ENCODE results near the gene KRT34.
"Not testable (repeated sequence)": the region's sequence is repeated elsewhere in the genome, so short reads cannot be mapped to it uniquely, and the experiment has no call there.

The KRT34 gene

GRCh38 chr17:41381943-41382342, at the start of gene KRT34:
Gene KRT34 (minus strand): TSS chr17:41382306. CDS start chr17:41382246, 60 bp downstream.
- TF ChIP-seq GATA2, GATA3 (IDR thresholded peaks at IDR 0.05; ENCODE audit: low read depth, low read length): not testable (repeated sequence)

GRCh38 chr17:41429667-41430066, 47.6 kb upstream of the KRT34 start:
- TF ChIP-seq GATA3 (IDR thresholded peaks at IDR 0.05; ENCODE audit: low read depth, low read length) (no peak), GATA2 (IDR thresholded peaks at IDR 0.05; ENCODE audit: low read depth, low read length) (no peak)

GRCh38 chr17:41428591-41429291, 46.6 kb upstream of the KRT34 start:
- TF ChIP-seq GATA2 (IDR thresholded peaks at IDR 0.05; ENCODE audit: low read depth, low read length), result no peak
- TF ChIP-seq GATA3 (IDR thresholded peaks at IDR 0.05; ENCODE audit: low read depth, low read length), result no peak

DNA sequence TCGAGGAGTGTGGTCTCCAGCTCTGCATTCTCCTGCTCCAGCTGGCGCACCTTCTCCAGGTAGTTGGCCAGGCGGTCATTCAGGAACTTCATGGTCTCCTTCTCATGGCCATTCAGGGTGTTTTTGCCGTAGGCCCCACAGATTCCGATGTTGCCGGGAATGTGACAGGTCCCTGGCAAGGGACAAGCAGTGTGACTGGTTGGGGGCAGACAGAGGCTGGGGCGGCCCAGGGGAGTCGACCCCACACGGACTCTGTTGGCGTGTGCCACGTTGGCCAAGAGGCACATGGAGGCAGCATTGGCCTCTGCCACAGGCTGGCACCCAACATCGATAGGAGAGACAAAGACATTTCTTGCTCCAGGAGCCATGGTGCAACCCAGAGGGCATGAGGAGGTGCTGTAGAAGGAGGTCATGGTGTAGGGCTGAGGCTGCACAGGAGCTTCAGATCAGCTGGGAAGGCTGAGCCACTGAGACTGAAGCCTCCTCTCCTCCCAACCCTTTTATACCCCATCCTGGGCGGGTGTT, 42.1 kb upstream of the KRT34 start, which contains the start of gene KRT37:
TSS of gene KRT37 (minus strand) at position 475 of the 525 bp plus-strand sequence. CDS start at position 413, 62 bp downstream.
- no peak for TF ChIP-seq GATA3 (IDR thresholded peaks at IDR 0.05; ENCODE audit: low read depth, low read length)
- TF ChIP-seq GATA2 (IDR thresholded peaks at IDR 0.05; ENCODE audit: low read depth, low read length), result no peak

- no peak for TF ChIP-seq GATA3 (IDR thresholded peaks at IDR 0.05; ENCODE audit: low read depth, low read length)
- no peak for TF ChIP-seq GATA2 (IDR thresholded peaks at IDR 0.05; ENCODE audit: low read depth, low read length)
Observed at GRCh38 chr17:41421617-41422016, 39.5 kb upstream of the KRT34 start.

- TF ChIP-seq GATA3 (IDR thresholded peaks at IDR 0.05; ENCODE audit: low read depth, low read length), result no peak
- TF ChIP-seq GATA2 (IDR thresholded peaks at IDR 0.05; ENCODE audit: low read depth, low read length), result no peak
Observed at GRCh38 chr17:41421116-41421515, 39.0 kb upstream of the KRT34 start.

- TF ChIP-seq GATA2 (IDR thresholded peaks at IDR 0.05; ENCODE audit: low read depth, low read length) (no peak), GATA3 (IDR thresholded peaks at IDR 0.05; ENCODE audit: low read depth, low read length) (no peak)
Observed at GRCh38 chr17:41420134-41420533, 38.0 kb upstream of the KRT34 start.

DNA sequence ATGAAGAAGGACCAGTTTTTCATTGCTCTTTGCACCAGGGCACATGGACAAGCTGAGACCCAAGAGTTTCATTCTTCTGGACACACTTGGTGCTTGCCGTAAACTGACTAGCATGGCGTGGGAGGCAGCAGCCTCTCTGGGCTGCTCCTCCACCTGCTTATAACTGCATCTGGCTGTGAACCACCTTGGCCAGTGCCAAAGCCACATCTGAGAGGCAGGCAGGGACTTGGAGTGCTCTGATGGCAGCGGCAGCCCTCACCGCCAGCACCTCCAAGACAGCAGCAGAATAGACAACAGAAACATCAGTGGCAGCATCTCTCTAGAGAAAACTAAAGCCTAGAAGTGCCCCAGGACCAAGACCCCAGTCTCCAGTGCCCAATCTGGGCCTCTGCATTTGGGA, 37.6 kb upstream of the KRT34 start:
- no peak for TF ChIP-seq GATA3 (IDR thresholded peaks at IDR 0.05; ENCODE audit: low read depth, low read length)
- no peak for TF ChIP-seq GATA2 (IDR thresholded peaks at IDR 0.05; ENCODE audit: low read depth, low read length)

DNA sequence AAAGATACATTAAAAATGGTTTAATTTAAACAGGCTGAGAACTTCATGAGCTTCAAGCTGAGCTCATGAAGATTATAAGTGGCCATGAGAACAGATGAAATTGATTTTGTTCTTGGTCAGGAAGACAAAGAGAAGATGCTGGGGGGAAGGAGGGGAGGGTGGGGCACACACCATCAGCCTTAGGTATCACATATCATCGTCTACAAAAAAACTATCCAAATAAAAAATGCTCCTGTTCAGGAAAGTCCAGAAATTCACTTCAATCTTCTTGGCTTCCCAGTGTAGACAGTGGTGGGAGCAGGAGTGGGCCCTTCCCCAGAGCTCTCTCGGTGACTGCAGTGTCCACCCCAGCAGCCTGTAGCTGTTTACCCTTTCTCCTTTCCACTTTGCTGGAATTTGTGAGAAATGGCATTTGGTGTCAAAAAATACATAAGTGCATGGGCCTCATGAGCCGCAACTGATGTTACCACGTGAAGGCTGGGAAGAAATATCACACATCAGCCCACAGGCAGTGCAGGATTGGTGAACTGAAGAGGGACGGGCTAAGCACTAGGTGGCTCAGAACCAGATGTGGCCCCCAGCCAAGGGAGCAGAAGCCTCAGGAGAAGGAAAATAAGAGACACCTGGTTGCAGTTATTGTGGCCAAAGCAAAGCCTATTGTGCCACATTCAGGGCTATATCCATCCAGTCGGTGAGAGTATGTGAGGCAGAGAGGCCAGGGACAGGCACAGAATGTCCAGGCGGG, 36.2 kb upstream of the KRT34 start:
- TF ChIP-seq GATA3 (IDR thresholded peaks at IDR 0.05; ENCODE audit: low read depth, low read length) (no peak), GATA2 (IDR thresholded peaks at IDR 0.05; ENCODE audit: low read depth, low read length) (no peak)

- TF ChIP-seq GATA3 (IDR thresholded peaks at IDR 0.05; ENCODE audit: low read depth, low read length) (no peak), GATA2 (IDR thresholded peaks at IDR 0.05; ENCODE audit: low read depth, low read length) (no peak)
Observed at GRCh38 chr17:41417576-41418015, 35.5 kb upstream of the KRT34 start.

GRCh38 chr17:41417127-41417526, 35.0 kb upstream of the KRT34 start:
- TF ChIP-seq GATA3 (IDR thresholded peaks at IDR 0.05; ENCODE audit: low read depth, low read length), result no peak
- TF ChIP-seq GATA2 (IDR thresholded peaks at IDR 0.05; ENCODE audit: low read depth, low read length), result no peak

DNA sequence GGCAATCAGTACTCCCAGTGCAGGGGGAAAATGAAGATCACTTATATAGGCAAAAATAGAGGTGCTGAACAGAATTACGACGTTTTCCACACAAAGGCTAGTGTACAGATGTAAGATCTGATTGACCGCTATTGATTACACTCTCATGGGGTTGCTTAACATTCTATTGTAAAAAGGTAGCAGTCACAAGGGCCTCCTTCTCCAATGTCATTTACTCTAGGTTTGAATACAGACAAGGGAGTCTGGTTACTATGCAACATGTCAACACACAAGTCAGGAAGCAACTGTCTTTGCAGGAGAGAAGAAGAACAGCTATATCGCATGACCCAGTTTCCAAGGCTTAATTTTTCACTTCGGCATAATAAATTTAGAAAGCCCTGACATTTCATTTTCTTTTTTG, 34.4 kb upstream of the KRT34 start:
- TF ChIP-seq GATA2 (IDR thresholded peaks at IDR 0.05; ENCODE audit: low read depth, low read length), result no peak
- TF ChIP-seq GATA3 (IDR thresholded peaks at IDR 0.05; ENCODE audit: low read depth, low read length), result no peak

DNA sequence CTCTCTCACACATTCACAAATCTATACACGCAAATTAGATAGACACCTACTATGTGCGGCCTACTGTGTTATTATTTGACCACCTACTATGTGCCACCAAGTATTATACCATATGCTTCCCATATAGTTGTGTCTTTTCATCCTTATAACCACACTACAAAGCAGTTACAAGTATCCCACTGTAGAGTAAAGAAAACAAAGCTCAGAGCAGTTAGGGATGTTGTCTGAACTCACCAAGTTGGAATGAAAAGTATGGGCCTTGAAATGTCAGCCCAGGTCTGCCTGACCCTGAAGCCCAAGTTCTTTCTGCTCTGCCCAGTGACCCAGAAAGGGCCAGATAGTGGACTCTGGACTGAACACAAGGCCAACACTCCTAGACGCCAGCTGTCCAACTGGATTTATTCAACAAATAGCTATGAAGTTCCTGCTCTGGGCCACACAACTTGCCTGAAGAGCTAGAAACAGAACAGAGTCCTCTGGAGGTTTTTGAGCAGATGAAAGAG, 33.8 kb upstream of the KRT34 start:
- TF ChIP-seq GATA2 (IDR thresholded peaks at IDR 0.05; ENCODE audit: low read depth, low read length) (no peak), GATA3 (IDR thresholded peaks at IDR 0.05; ENCODE audit: low read depth, low read length) (no peak)

DNA sequence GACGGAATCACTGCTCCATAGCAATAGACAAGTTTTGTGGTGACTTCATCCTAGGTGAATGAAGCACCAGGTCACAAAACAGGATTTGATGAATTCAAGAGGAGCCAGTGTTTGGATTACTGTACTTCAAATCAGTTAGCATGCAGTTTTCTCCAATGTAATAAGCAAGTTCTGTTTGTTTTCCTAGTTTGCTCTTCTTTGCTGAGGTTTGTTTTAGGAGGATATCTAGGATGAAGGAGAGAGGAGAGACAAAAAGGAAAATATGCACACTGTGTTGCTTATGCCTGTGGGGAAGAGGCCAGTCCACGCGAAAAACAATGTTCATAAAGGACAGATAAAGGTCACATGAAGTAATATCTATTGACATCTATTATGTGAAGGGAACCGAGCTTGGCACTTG, 33.3 kb upstream of the KRT34 start:
- TF ChIP-seq GATA3 (IDR thresholded peaks at IDR 0.05; ENCODE audit: low read depth, low read length) (no peak), GATA2 (IDR thresholded peaks at IDR 0.05; ENCODE audit: low read depth, low read length) (no peak)

Data from SH-SY5Y (cell line).